Tibial nerve (tissue), 3 donors: ENCODE results near the gene TMEM150C.
"Not testable (repeated sequence)": the region's sequence is repeated elsewhere in the genome, so short reads cannot be mapped to it uniquely, and the experiment has no call there.

Experiments
- CTCF ChIP-seq, 5 experiments: fragments of 200-600 bp in 3 of 5; fragments of 450-650 bp in 2 of 5; sonication (generic) in 3 of 5; IDR thresholded peaks; one replicate each; pipeline ENCODE4 v1.5.1; 2016 to 2019; ENCODE audit warnings: antibody characterized with exemption in 5 of 5, mild to moderate bottlenecking in 3 of 5, moderate library complexity in 2 of 5
- POLR2A ChIP-seq, 2 donors: fragments of 450-650 bp; IDR thresholded peaks; one replicate each; pipeline ENCODE4 v1.6.1; 2017; ENCODE audit warnings: antibody characterized with exemption in 2 of 2, mild to moderate bottlenecking in 2 of 2, moderate library complexity in 2 of 2

DNA sequence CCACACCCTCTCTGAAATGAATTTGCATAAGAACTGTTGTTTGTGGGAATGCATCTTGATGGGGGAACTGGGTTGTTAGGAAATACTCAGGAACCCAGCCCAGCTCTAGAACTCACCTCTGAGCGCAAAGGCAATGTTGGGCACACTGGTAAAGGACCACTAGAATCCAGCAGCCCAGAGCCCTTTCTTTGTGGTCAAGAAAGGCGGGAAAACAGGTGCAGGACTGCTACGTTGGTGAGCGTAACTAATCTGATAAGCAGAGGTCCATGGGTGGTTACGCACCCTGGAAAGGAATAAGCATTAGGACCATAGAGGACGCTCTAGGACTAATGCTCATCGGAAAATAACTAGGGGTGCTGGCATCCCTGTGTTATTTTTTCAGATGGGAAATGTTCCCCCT is 85.9 kb downstream of the TMEM150C start:
- TF ChIP-seq CTCF, POLR2A (IDR thresholded peaks at IDR 0.05): not testable (repeated sequence)
